GM12865 (cell line): Measurements from ENCODE around the gene CD47.

Source experiments
- DNase-seq: peaks from one replicate; pipeline ENCODE4 v3.0.0; 2010; ENCODE audit warnings: low read depth
- H3K4me3 ChIP-seq: 2 replicates; pipeline ENCODE4 v1.5.1; 2011; ENCODE audit warnings: mild to moderate bottlenecking, low read depth, low read length, control low read depth
- CTCF ChIP-seq: IDR thresholded peaks from 2 replicates; pipeline ENCODE4 v1.5.1; 2011; ENCODE audit warnings: low read length, control low read depth, low read depth, inconsistent platforms; ENCODE audit not compliant: insufficient read depth; ENCODE audit errors: missing control alignments

CD47 gene

GRCh38 chr3:108011616-108012015, 79.2 kb downstream of the CD47 start:
- no peak overlapping the region for H3K4me3 ChIP-seq
- TF ChIP-seq CTCF = no peak
- no peak for DNase-seq

DNA sequence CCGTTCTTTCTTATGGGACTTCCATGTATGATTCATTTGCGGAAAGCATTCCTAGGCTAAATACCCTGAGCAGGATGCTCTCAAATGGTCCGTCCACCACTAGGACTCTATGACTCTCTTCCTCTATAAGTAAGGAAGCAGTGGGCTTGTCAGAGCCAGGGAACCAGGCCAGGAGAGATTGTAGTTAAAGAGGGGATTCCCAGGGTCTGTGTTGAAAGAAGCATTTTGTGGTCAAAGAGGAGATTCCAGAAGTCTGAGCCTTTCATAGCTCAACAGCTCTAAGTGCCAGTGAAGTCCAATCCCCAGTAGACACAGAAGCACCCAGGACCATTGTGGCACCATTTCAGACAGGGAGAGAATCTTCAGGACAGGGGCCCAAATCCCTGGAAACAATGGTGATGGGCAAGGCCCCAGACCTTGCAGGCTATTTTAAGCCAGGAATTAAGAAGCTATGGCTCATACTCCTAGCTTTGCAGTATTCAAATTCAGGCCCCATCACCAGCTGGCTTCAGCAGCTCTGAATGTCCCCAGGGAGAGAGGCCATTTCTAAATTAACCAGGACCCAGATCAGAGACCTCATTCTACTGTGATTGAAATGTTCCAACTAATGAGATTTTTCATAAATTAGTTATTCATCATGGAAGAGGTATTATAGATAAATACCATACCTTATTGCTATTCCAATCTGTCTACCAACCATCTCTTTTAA, 81.7 kb downstream of the CD47 start:
- no peak for TF ChIP-seq CTCF
- peak; percentile 15 for DNase-seq
- H3K4me3 ChIP-seq = no peak overlapping the region

DNA sequence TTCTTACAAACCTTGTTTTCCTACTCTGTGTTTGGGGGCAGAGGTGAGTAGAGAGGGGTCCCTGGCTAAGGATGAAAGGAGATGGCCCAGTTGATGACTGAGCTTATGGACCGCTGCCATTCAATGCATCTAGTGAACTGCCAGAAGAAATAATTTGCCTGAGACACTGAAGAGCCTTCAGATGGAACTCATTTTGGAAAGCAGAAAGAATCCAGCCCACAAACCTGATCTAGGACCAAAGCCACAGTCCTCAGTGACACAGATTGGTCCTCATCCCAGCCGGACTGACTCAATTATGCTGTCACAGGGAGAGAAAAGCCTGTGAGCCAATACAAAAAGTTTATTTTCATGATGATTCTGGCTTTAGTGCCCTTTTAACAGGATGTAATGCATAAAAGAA, 82.7 kb downstream of the CD47 start:
- no peak for TF ChIP-seq CTCF
- DNase-seq = no peak
- no peak overlapping the region for H3K4me3 ChIP-seq

GRCh38 chr3:108006881-108007331, 83.9 kb downstream of the CD47 start:
- H3K4me3 ChIP-seq = no peak overlapping the region
- TF ChIP-seq CTCF = no peak
- DNase-seq = no peak

GRCh38 chr3:108006077-108006771, 84.6 kb downstream of the CD47 start:
- DNase-seq = no peak

GRCh38 chr3:108004647-108005046, 86.2 kb downstream of the CD47 start:
- no peak for DNase-seq
- H3K4me3 ChIP-seq = no peak overlapping the region
- TF ChIP-seq CTCF = no peak

More at GRCh38 chr3:108006077-108006771, 84.6 kb downstream of the CD47 start:
- TF ChIP-seq CTCF = no peak
- H3K4me3 ChIP-seq = no peak overlapping the region
